NCI-H345 treated with DMSO at 0.1 percent for 48 hours (cell line): Measurements from ENCODE around the gene LARGE2.

Source experiments
- DNase-seq: peaks from one replicate; lab custom pipeline; 2025; ENCODE audit not compliant: unreplicated experiment; lab: John Stamatoyannopoulos, UW

Gene LARGE2

DNA sequence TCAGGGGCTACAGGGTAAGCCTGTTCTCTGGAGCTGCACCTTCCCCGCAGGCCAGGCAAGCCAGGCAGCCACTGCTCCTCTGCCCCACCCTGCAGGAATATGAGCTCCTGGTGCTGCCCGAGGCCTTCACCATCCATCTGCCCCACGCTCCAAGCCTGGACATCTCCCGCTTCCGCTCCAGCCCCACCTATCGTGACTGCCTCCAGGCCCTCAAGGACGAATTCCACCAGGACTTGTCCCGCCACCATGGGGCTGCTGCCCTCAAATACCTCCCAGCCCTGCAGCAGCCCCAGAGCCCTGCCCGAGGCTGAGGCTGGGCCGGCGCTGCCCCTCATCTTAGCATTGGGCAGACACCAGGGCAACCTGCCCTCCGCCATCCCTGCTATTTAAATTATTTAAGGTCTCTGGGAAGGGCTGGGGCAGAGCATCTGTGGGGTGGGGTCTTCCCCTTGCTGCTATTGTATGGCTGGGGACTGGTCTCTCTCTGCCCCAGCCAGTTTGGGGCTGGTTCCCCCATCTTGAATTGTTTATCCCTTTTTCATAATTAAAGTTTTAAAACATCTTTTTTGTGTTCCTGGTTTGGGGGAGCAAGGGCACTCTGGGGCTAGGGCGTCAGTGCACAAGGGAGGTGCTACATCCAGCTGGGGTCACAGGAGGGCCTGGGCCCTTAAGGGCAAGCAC is 6.2 kb downstream of the LARGE2 start:
- no peak for DNase-seq

GRCh38 chr11:45929486-45930030 is 7.1 kb downstream of the LARGE2 start:
- DNase-seq = no peak

DNA sequence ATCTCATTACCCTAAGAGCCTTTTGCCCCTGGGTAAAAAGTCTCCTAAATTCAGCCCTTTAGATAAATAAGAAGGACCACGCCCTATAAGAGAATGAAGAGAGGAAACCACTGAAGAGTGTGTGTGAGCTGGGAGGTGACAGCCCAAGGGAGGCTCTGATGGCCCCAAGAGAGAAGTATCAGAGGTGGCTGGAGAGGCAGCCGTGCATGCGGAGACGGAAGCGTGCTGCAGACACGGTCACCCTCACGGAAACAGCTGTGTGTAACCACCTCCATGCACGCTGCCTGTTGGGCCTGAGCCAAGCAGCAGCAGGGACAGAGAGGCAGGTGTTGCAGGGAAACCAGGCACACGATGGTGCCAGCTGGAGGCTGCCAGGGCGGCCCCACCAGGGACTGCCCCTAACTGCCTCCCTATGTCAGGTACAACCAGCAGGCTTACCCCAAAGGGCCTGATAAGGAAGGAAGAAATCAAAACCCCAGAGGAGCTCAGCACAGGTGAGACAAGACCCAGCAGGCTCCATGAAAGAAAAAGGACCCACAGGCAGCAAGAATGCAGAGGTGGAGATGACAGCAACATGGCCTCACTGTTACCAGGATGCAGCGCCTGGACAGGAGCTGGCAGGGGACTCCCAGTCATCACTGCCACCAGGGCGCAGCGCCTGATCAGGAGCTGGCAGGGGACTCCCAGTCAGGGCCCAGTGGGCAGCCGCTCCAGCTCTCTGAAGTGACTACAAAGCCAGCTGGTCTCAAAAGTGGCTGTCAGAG is 7.8 kb downstream of the LARGE2 start:
- peak; percentile 80 for DNase-seq

GRCh38 chr11:45930951-45931570 is 8.6 kb downstream of the LARGE2 start:
- no peak for DNase-seq

DNA sequence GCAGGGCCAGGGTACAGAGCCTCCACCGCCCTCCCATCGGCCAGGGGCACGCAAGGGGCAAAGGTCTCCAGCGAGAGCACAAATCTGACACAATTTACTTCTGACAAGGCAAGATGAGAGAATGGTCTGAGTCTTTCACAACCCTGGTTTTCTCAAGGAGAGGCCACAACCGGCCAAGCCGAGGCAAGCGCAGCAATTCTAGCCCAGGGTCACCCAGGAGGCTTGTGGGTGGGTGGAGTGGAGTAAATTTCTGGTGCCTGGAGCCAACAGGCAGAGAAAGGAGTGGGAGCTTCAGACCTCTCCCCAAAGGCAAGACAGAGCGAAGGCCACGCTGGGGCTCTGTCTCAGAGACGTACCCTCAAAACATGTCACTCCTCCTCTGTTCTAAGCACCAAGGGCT is 9.3 kb downstream of the LARGE2 start:
- no peak for DNase-seq

- no peak for DNase-seq
These were observed 9.8 kb downstream of the LARGE2 start for GRCh38 chr11:45932217-45932616.

GRCh38 chr11:45933131-45933831 is 10.8 kb downstream of the LARGE2 start:
- no peak for DNase-seq

DNA sequence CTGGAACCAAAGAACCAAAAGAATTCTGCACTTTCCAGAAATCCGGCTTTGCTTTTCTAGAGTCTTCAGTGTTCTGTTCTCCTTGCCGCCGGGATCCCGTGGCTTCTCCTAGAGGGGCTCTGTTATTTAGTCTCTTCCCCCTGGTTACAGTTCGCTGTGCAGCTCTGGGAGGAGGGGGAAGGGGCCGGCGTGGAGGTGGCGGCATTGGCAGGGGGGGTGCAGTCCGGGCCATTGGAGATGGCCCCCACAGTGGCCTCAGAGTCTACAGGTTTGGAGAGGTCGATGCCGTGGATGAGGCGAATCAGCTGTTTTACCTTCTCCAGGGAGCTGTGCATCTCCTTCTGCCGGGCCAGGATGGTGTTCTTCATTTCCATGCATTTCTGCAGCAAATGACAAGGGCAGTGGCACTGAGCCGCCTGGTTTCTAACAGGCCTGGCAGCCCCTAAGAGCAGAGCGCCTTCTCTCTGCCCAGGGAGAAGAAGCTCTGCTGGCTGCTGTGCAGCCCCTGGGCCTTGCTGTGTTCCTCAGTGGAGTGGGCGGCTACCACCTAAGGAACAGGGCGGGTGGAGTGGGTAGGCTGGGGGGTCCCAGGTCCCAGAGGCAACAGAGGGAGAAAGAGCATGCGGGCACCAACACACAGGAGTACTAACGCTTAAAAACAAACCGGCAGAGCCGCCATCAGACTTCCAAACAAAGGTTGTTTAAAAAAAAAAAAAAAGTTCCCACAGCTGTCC is 11.6 kb downstream of the LARGE2 start:
- no peak for DNase-seq

DNA sequence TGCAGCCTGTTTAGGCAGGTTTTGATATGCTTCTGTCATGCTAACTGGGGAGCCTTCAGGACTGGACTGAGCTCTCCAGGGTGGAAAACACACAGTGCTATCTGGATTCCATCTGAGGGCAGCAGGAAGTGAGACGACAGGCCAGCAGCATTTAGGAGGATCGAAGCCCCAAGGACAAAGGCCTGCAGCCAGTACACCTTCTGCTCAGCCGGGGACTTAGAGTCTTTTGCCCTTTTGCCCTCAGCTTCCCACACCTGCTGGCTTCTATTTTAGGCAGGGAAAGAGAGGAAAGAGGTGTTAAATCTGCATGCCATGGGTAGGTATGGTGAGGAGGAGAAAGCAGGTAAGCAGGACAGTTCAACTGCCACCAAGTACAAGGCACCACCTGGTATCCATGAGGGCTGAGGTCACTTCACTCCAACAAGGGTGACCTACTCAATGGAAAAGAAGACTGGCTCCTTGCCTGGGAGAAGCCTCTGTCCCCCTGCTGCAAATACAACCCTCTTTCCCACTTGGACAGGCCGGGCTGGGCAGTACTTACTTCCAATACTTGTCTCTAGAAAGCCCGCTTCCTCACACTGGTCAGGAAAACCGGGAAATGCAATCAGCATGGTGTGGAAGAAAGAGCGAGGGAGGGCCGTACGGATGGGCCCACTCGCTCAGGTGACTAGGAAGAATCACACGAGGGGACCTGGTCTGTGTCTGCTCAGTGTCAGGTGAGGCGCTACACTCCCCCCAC is 12.3 kb downstream of the LARGE2 start:
- no peak for DNase-seq

DNA sequence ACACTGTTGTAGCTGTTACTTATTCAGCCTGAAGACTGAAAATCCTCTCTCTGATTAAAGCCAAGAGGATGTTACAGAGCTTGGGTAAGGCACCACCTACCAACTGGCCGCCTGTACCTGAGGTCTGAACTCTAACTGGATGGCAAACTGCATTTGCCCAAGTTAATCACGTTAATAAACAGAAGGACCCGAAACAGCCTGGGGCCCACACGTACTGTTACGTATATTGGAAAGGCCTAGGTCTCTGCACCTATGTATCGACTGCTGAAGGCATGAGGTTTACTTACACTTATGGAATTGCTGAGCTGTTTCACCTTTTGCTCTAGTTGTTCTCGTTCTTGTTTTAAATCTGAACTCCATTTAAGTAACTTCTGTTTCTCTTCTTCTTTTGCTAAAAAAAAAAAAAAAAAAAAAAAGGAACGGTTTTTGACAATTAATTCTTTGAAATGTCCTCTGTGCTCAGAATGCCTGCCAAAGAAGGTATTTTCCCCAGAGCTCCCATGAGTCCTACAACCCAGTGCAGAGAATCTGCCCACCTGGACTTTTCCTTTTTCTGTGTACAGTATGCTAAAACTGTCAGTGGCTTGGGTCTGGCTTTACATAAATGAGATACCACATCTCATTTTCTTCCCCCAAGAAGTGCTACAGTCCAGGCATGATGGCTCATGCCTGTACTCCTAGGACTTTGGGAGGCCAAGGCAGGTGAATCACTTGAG is 13.1 kb downstream of the LARGE2 start:
- no peak for DNase-seq

GRCh38 chr11:45936511-45937054 is 14.1 kb downstream of the LARGE2 start:
- DNase-seq = no peak

DNA sequence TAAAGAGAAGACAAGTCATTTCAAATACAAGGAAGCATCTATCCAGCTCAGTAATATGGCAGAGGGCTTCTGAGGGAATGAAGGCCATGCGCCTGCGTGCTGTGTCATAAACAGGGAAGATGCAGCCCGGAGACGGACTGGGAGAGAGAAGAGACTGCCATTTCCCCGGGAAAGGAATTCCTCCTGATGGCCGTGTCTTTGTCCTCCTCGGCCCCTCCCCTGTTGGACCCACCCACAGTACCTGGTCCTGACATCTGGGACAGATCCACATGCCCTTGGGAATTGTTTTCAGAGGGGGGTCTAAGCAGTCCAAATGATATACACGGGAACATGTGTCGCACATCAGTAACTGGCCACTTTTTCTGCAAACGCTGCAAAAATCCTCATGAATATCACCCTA is 15.5 kb downstream of the LARGE2 start:
- no peak for DNase-seq

- no peak for DNase-seq
These were observed 17.4 kb downstream of the LARGE2 start for GRCh38 chr11:45939836-45940235.

DNA sequence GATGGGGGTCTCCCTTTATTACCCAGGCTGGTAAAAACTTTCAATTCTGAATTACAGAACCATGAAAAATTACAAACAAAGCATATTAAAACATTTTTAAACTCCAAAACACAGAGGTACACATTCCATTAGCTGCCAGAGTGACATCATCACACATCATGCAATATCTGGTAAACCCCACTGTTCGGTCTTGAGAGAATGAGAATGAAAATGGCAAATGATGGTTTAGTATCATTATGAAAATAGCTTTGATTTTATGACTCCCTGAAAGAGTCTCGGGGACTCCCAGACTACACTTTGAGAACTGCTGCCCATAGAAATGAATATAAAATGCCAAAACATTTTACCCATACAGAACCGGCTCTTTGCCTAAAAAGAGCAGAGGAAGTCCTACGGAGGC is 18.8 kb downstream of the LARGE2 start:
- no peak for DNase-seq

DNA sequence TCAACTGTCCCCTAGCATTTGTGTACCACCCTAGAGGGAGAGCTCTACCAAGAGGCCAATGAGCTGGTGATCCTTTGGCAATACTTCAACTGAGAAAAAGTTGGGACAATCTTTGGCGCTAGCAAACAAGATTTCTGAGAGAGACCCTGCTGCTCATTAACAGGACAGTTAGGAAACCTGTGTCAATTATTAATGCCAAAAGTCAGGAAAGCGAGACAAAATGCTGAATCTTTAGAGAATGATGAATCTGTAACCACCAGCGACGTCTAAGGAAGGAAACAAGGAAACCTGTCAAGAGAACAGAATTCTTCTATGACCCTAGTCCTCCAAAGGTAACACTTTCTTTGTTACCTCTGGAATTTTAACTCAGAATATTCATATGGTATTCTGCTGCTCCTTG is 19.9 kb downstream of the LARGE2 start:
- DNase-seq = no peak

GRCh38 chr11:45945397-45945999 is 23.0 kb downstream of the LARGE2 start:
- DNase-seq = no peak

DNA sequence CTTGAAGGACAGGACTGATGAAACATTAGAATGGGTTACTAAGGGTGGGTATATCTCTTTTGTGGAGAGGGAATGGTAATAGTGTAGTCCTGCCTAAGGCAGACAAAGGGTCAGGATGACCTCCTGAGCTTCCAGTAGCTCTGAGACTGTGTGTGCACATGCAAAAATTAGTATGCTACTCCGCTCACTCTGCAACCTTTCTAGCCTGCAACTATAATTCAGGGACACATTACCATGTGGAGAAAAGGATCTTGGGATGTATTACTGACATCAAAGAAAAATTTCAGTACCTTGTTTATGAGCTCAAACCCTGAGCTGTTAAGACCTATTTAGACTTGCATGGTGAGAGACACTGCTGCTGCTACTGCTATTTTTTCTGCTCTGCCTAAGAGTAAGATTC is 25.4 kb downstream of the LARGE2 start:
- no peak for DNase-seq

DNA sequence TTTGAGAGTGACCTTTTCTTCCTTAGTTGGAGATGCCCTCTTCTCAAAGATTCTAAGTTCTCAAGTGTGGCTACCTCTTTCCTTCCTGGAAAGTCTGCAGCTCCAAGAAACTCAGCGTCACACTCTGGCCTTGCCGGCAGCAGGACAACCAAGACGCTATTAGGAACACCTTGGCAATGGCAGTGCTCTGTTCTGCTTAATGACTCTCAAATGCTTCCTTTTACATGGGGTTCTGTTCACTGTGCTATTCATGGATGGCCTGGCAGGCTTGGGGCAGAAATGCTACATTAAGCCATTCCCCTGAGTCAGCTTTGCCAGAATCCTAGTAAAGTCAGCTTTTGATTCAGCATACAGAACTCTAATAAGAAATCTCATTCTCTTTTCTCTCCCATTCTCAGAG is 25.9 kb downstream of the LARGE2 start:
- no peak for DNase-seq

DNA sequence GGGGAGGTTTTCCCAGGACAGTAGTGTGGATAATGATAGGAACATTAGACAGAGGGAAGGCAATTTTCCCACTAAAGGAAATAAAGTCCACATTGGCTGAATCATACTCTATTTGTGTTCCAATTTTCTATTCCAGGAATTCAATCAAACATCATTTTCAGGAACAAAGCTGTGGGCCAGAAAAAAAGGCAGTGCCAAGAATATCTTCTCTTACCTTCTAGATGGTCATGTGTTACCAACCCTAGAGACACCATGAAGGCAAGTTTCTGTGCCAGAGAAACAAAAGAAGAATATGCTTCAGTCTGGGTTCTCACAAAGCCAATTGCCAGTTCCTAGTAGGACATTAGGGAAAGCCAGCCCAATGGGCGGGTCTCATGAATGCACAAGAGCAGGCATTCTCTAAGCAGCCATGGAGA is 27.5 kb downstream of the LARGE2 start:
- no peak for DNase-seq
